ENCODE data around the gene AR. TPM values are rescaled to one million over a fixed set of nuclear protein-coding genes. Genes with fewer than 3 reads are reported as not detected.

AR gene
- total and polyA plus RNA-seq, 2 of the 13 experiments (the other 11 are each of a cell fraction or from before 2014, with no cell fraction given): not detected

DNA sequence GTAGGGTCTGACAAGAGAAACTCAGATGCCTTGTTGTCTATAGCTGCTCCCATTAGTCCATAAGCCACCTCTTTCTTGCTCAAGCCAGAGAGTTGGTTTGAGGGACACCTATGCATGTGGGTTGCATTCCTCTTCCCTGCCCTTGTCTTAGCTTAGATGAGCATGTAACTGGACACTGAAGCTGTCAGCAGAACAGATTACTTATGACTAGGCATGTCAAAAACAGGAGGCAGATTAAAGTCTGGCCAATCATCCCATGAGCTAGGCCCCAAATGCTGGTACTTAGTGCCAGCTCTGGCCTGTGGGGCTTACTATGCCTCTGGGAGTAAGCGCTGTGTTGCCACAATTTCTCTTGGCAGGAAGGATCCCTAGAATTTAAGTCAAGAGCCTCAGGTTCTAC lies 215.2 kb downstream of the AR start (continued):
- TF ChIP-seq PCBP2 (optimal IDR thresholded peaks at IDR 0.05; ENCODE audit: low read depth, low read length, poor library complexity, severe bottlenecking): no peak
- TF ChIP-seq ZMAT3 (CRISPR knock-in tag; conservative IDR thresholded peaks at IDR 0.05): no peak

- no peak for FAIRE-seq
- TF ChIP-seq ATF2 (CRISPR knock-in tag; IDR thresholded peaks at IDR 0.05) (no peak), NAIF1 (CRISPR knock-in tag; IDR thresholded peaks at IDR 0.05; ENCODE audit: borderline replicate concordance) (no peak), NFIB (CRISPR knock-in tag; IDR thresholded peaks at IDR 0.05; ENCODE audit: borderline replicate concordance) (no peak), RBAK (CRISPR knock-in tag; IDR thresholded peaks at IDR 0.05) (no peak), USF2 (IDR thresholded peaks at IDR 0.05; ENCODE audit: low read depth, low read length) (no peak), USF2 (CRISPR knock-in tag; IDR thresholded peaks at IDR 0.05; ENCODE audit: borderline replicate concordance) (no peak), ZNF180 (CRISPR knock-in tag; IDR thresholded peaks at IDR 0.05; ENCODE audit: borderline replicate concordance, low read depth) (no peak), ZNF724P (CRISPR knock-in tag; IDR thresholded peaks at IDR 0.05; ENCODE audit: borderline replicate concordance) (no peak), HIVEP1 (CRISPR knock-in tag; IDR thresholded peaks at IDR 0.05) (no peak), ZFAT (CRISPR knock-in tag; conservative IDR thresholded peaks at IDR 0.05) (no peak), GATA4 (IDR thresholded peaks at IDR 0.05; ENCODE audit: borderline replicate concordance, low read depth) (no peak), ZNF607 (CRISPR knock-in tag; IDR thresholded peaks at IDR 0.05; ENCODE audit: borderline replicate concordance) (no peak), ZNF639 (CRISPR knock-in tag; conservative IDR thresholded peaks at IDR 0.05) (no peak)
- TF ChIP-seq, protein P1, sequence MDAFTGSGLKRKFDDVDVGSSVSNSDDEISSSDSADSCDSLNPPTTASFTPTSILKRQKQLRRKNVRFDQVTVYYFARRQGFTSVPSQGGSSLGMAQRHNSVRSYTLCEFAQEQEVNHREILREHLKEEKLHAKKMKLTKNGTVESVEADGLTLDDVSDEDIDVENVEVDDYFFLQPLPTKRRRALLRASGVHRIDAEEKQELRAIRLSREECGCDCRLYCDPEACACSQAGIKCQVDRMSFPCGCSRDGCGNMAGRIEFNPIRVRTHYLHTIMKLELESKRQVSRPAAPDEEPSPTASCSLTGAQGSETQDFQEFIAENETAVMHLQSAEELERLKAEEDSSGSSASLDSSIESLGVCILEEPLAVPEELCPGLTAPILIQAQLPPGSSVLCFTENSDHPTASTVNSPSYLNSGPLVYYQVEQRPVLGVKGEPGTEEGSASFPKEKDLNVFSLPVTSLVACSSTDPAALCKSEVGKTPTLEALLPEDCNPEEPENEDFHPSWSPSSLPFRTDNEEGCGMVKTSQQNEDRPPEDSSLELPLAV (CRISPR knock-in tag; conservative IDR thresholded peaks at IDR 0.05; ENCODE audit: low read depth): no peak
- TF ChIP-seq, protein P2, sequence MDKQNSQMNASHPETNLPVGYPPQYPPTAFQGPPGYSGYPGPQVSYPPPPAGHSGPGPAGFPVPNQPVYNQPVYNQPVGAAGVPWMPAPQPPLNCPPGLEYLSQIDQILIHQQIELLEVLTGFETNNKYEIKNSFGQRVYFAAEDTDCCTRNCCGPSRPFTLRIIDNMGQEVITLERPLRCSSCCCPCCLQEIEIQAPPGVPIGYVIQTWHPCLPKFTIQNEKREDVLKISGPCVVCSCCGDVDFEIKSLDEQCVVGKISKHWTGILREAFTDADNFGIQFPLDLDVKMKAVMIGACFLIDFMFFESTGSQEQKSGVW (CRISPR knock-in tag; IDR thresholded peaks at IDR 0.05; ENCODE audit: borderline replicate concordance): no peak
Observed at GRCh38 chrX:67777148-67777547, 233.3 kb downstream of the AR start.

More at GRCh38 chrX:67777148-67777547, 233.3 kb downstream of the AR start:
- Histone ChIP-seq H3K4me3 (replicated peaks in 1 of 3; ENCODE audit: insufficient read depth in 1 of 3, low read depth in 2 of 3, low read length in 3 of 3) (no peak overlapping the region), H2AFZ (ENCODE audit: low read length) (no peak overlapping the region), H3K27ac (ENCODE audit: extremely low read length, insufficient read depth, low read length) (no peak overlapping the region), H3K27me3 (ENCODE audit: control insufficient read depth in 1 of 2, insufficient read depth in 2 of 2, low read length in 2 of 2) (no peaks in the 10 kb centered on the region), H3K4me1 (ENCODE audit: insufficient read depth, low read length) (no peaks in the 10 kb centered on the region), H4K20me1 (ENCODE audit: insufficient read depth, low read length) (no peaks in the 10 kb centered on the region), H3K9ac (ENCODE audit: insufficient read depth, low read depth, low read length) (no peak overlapping the region), H3K36me3 (replicated peaks in 1 of 2; ENCODE audit: control insufficient read depth in 1 of 2, insufficient read depth in 2 of 2, low read length in 2 of 2) (no peaks in the 10 kb centered on the region), H3K4me2 (ENCODE audit: low read depth, low read length) (no peak overlapping the region), H3K79me2 (ENCODE audit: insufficient read depth, low read length) (no peaks in the 10 kb centered on the region), H3K9me3 (ENCODE audit: low read length) (no peaks in the 10 kb centered on the region)
- POLR2A ChIA-PET: no interaction called here
- intact Hi-C loops (cut with micrococcal nuclease; ENCODE audit: unreplicated experiment) (no loop called here), in situ Hi-C loops (cut with HindIII; ENCODE audit: extremely low pct_ligation_motif_present, low pct_unique_long_range_greater_than_20kb) (no loop called here)
- ATAC-seq (no peak), DNase-seq (ENCODE audit: low spot score) (no peak)
- CTCF ChIA-PET (ENCODE audit: low intra/inter-chr PET ratio, low total read pairs): no interaction called here
- BruUV-seq (replicated peaks): no TSS peak
